MCF 10A (cell line): Measurements from ENCODE around the gene GDAP2. TPM values are rescaled to one million over a fixed set of nuclear protein-coding genes. Genes with fewer than 3 reads are reported as not detected.
"Not testable (repeated sequence)": the region's sequence is repeated elsewhere in the genome, so short reads cannot be mapped to it uniquely, and the experiment has no call there.

ENCODE experiments used
- BruUV-seq: library from RNA; stranded (reverse); fragments of 400-500 nt; replicated peaks from 2 replicates; lab custom pipeline; 2021; lab: Mats Ljungman, UMichigan
- CTCF ChIA-PET: fragments of 300-600 bp; sonication (Branson Sonifier 250); formaldehyde crosslinking; extraction: SDS; loops from one replicate; lab custom pipeline; 2021; ENCODE audit warnings: antibody characterized with exemption, inconsistent platforms; lab: Yijun Ruan, JAX
- POLR2A ChIA-PET: fragments of 300-600, 350-650 bp; sonication (Branson Sonifier 250); formaldehyde crosslinking; extraction: SDS; loops from one replicate; lab custom pipeline; 2020; ENCODE audit warnings: antibody characterized with exemption, inconsistent platforms; lab: Yijun Ruan, JAX
- DNase-seq: peaks from one replicate; pipeline ENCODE4 v3.0.0-alpha.2; 2018; ENCODE audit not compliant: unreplicated experiment
- H3K27ac Mint-ChIP-seq: one replicate; pipeline ENCODE4 v1.8.0; 2022; ENCODE audit warnings: mild to moderate bottlenecking, low read depth, mixed read lengths; ENCODE audit not compliant: unreplicated experiment
- H3K27me3 Mint-ChIP-seq: one replicate; pipeline ENCODE4 v1.8.0; 2022; ENCODE audit warnings: mixed read lengths; ENCODE audit not compliant: insufficient read depth, unreplicated experiment
- H3K36me3 Mint-ChIP-seq: one replicate; pipeline ENCODE4 v1.8.0; 2022; ENCODE audit warnings: mild to moderate bottlenecking, moderate library complexity, mixed read lengths; ENCODE audit not compliant: insufficient read depth, unreplicated experiment
- H3K4me1 Mint-ChIP-seq: one replicate; pipeline ENCODE4 v1.8.0; 2022; ENCODE audit warnings: mixed read lengths; ENCODE audit not compliant: insufficient read depth, unreplicated experiment
- H3K4me3 Mint-ChIP-seq: one replicate; pipeline ENCODE4 v1.8.0; 2022; ENCODE audit warnings: mild to moderate bottlenecking, moderate library complexity, mixed read lengths; ENCODE audit not compliant: unreplicated experiment
- H3K9me3 Mint-ChIP-seq: one replicate; pipeline ENCODE4 v1.8.0; 2022; ENCODE audit warnings: mixed read lengths; ENCODE audit not compliant: unreplicated experiment
- CTCF ChIP-seq: fragments of 200-600 bp; IDR thresholded peaks from one replicate; pipeline ENCODE4 v1.8.0; 2022; ENCODE audit warnings: antibody characterized with exemption, mild to moderate bottlenecking; ENCODE audit not compliant: unreplicated experiment
- intact Hi-C: fragments of 100-400 bp; cut with micrococcal nuclease; formaldehyde crosslinking; loops from 2 replicates; pipeline ENCODE4 v1.14.1; 2022
- total RNA-seq: library from RNA; stranded (reverse); gene quantifications from 2 replicates; pipeline ENCODE4 v1.2.3, GENCODE V29; 2022

GDAP2 gene
- total RNA-seq, 1 experiment from 2014 or later: 27.3 TPM

DNA sequence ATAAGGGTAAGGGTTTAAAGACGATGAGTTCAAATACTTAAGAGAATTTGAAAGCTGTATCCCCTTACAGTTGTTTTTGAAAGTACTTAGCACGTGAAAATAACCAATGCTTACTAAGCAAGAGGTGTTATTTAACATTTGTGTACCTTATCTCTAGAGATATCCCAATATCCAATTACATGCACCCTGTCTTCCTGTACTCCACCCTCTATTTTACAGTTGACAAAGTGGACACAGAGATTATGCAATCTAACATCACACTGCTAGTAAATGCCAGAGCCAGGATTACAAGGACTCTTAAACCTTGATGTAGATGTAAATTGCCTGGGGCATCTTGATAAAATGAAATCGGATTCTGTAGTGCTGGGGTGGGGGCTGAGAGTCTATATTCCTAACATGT lies 72.0 kb downstream of the GDAP2 start:
- CTCF ChIA-PET: no interaction called here
- H3K36me3 Mint-ChIP-seq: no peaks in the 10 kb centered on the region
- no peaks in the 10 kb centered on the region for H3K27me3 Mint-ChIP-seq
- no TSS peak for BruUV-seq
- peaks cover 5% of the 10 kb centered on the region for H3K4me1 Mint-ChIP-seq
- no peak overlapping the region for H3K4me3 Mint-ChIP-seq
- POLR2A ChIA-PET: no interaction called here
- no peak for TF ChIP-seq CTCF
- DNase-seq: peak; percentile 10
- intact Hi-C loops: no loop called here
- no peak overlapping the region for H3K27ac Mint-ChIP-seq
- H3K9me3 Mint-ChIP-seq: no peaks in the 10 kb centered on the region

- POLR2A ChIA-PET: interaction anchor here (0.8 kb wide), 1 partner anchor 34 kb away, joined by 3 read pairs; no protein-coding TSS in a partner anchor
These were observed 76.4 kb downstream of the GDAP2 start for GRCh38 chr1:117852853-117853553.

GRCh38 chr1:117851687-117852086 lies 77.7 kb downstream of the GDAP2 start:
- Mint-ChIP-seq H3K27ac (no peak overlapping the region), H3K36me3 (no peaks in the 10 kb centered on the region), H3K4me1 (no peaks in the 10 kb centered on the region), H3K9me3 (peaks cover 7% of the 10 kb centered on the region), H3K4me3 (no peak overlapping the region), H3K27me3 (no peaks in the 10 kb centered on the region)
- no peak for DNase-seq
- intact Hi-C loops: no loop called here
- ChIA-PET POLR2A (interaction anchor here (0.8 to 1.4 kb wide), 3 partner anchors 8 to 13 kb away, joined by 3 to 4 read pairs (median 3); no protein-coding TSS in a partner anchor), CTCF (no interaction called here)
- TF ChIP-seq CTCF: no peak
- BruUV-seq: no TSS peak

More at GRCh38 chr1:117852853-117853553, 76.4 kb downstream of the GDAP2 start:
- intact Hi-C loops: no loop called here
- BruUV-seq: no TSS peak
- H3K4me3 Mint-ChIP-seq: no peak overlapping the region
- CTCF ChIA-PET: interaction anchor here (0.6 kb wide), 1 partner anchor 1528 kb away, joined by 3 read pairs; no protein-coding TSS in a partner anchor
- H3K9me3 Mint-ChIP-seq: peaks cover 7% of the 10 kb centered on the region
- H3K4me1 Mint-ChIP-seq: peaks cover 5% of the 10 kb centered on the region
- no peaks in the 10 kb centered on the region for H3K36me3 Mint-ChIP-seq
- no peaks in the 10 kb centered on the region for H3K27me3 Mint-ChIP-seq
- no peak for DNase-seq
- no peak for TF ChIP-seq CTCF
- H3K27ac Mint-ChIP-seq: no peak overlapping the region

GRCh38 chr1:117846674-117847425 lies 82.6 kb downstream of the GDAP2 start:
- Mint-ChIP-seq H3K4me1 (peaks cover 14% of the 10 kb centered on the region), H3K36me3 (no peaks in the 10 kb centered on the region), H3K27ac (no peak overlapping the region), H3K27me3 (no peaks in the 10 kb centered on the region), H3K9me3 (peaks cover 15% of the 10 kb centered on the region), H3K4me3 (no peak overlapping the region)
- ChIA-PET CTCF (interaction anchor here (0.6 kb wide), 2 partner anchors 189 to 1342 kb away, joined by 3 to 4 read pairs; no protein-coding TSS in a partner anchor), POLR2A (interaction anchor here (0.7 to 0.9 kb wide), 2 partner anchors 23 to 309 kb away, joined by 3 to 5 read pairs; no protein-coding TSS in a partner anchor)
- intact Hi-C loops: no loop called here
- TF ChIP-seq CTCF: no peak
- no TSS peak for BruUV-seq
- no peak for DNase-seq

GRCh38 chr1:117844478-117844877 lies 84.9 kb downstream of the GDAP2 start:
- H3K4me3 Mint-ChIP-seq, DNase-seq, H3K36me3 Mint-ChIP-seq, intact Hi-C loops, H3K27me3 Mint-ChIP-seq, H3K27ac Mint-ChIP-seq, H3K9me3 Mint-ChIP-seq, BruUV-seq: not testable (repeated sequence)
- ChIA-PET POLR2A (interaction anchor here (1.4 kb wide), 1 partner anchor 16 kb away, joined by 3 read pairs; no protein-coding TSS in a partner anchor), CTCF (interaction anchor here (0.6 to 1.4 kb wide), 2 partner anchors 90 to 217 kb away, joined by 3 to 10 read pairs; no protein-coding TSS in a partner anchor)
- H3K4me1 Mint-ChIP-seq: peaks cover 14% of the 10 kb centered on the region
